Ureter (tissue), 1 donor: Measurements from ENCODE around the gene PSME1. TPM values are rescaled to one million over a fixed set of nuclear protein-coding genes. Genes with fewer than 3 reads are reported as not detected.

ENCODE experiments used
- total RNA-seq: library from RNA; stranded (reverse); gene quantifications from one replicate; pipeline ENCODE4 v1.2.4, GENCODE V29; 2023
- donor health status: DM: yes; HTN: yes; CAD: no.

The PSME1 gene
- total RNA-seq, 1 donor from 2014 or later, result 227 TPM

Other genes starting within 250 kb of the PSME1 start
- 21.2 TPM for gene DHRS4, start 182.4 kb upstream of the PSME1 start, total RNA-seq
- 30.3 TPM for gene DHRS4L2, start 147.3 kb upstream of the PSME1 start, total RNA-seq
- gene CARMIL3, start 84.2 kb upstream of the PSME1 start, total RNA-seq, result 1.3 TPM
- gene CPNE6, start 64.6 kb upstream of the PSME1 start, total RNA-seq, result 1.5 TPM
- 116 TPM for gene PCK2, start 41.9 kb upstream of the PSME1 start, total RNA-seq
- gene DCAF11, start 21.4 kb upstream of the PSME1 start, total RNA-seq, result 65.7 TPM
- 3.9 TPM for gene NRL, start 21.2 kb upstream of the PSME1 start, total RNA-seq
- gene FITM1, start 5.5 kb upstream of the PSME1 start, total RNA-seq, result 0.55 TPM
- gene EMC9, start 5.4 kb downstream of the PSME1 start, total RNA-seq, result 25.7 TPM
- gene PSME2, start 10.4 kb downstream of the PSME1 start, total RNA-seq, result 213 TPM
- gene RNF31, start 11.3 kb downstream of the PSME1 start, total RNA-seq, result 86.6 TPM
- 101 TPM for gene IRF9, start 25.1 kb downstream of the PSME1 start, total RNA-seq
- 12.6 TPM for gene REC8, start 35.9 kb downstream of the PSME1 start, total RNA-seq
- 69.1 TPM for gene IPO4, start 52.6 kb downstream of the PSME1 start, total RNA-seq
- 42.9 TPM for gene TM9SF1, start 59.2 kb downstream of the PSME1 start, total RNA-seq
- 2.1 TPM for gene TSSK4, start 69.5 kb downstream of the PSME1 start, total RNA-seq
- gene CHMP4A, start 77.3 kb downstream of the PSME1 start, total RNA-seq, result 58.6 TPM
- gene MDP1, start 79.9 kb downstream of the PSME1 start, total RNA-seq, result 17.0 TPM
- 159 TPM for gene NEDD8, start 96.2 kb downstream of the PSME1 start, total RNA-seq
- gene GMPR2, start 96.7 kb downstream of the PSME1 start, total RNA-seq, result 78.7 TPM
- gene TINF2, start 106.4 kb downstream of the PSME1 start, total RNA-seq, result 82.5 TPM
- gene TGM1, start 127.0 kb downstream of the PSME1 start, total RNA-seq, result 7.7 TPM
- 36.1 TPM for gene RABGGTA, start 135.4 kb downstream of the PSME1 start, total RNA-seq
- 28.7 TPM for gene DHRS1, start 163.6 kb downstream of the PSME1 start, total RNA-seq
- 36.5 TPM for gene NOP9, start 163.7 kb downstream of the PSME1 start, total RNA-seq
- 11.1 TPM for gene CIDEB, start 171.8 kb downstream of the PSME1 start, total RNA-seq
- 8.2 TPM for gene LTB4R2, start 173.9 kb downstream of the PSME1 start, total RNA-seq
- gene LTB4R, start 175.3 kb downstream of the PSME1 start, total RNA-seq, result 9.6 TPM
- 61.7 TPM for gene ADCY4, start 198.9 kb downstream of the PSME1 start, total RNA-seq
- 22.4 TPM for gene RIPK3, start 203.8 kb downstream of the PSME1 start, total RNA-seq
- 67.2 TPM for gene NFATC4, start 232.0 kb downstream of the PSME1 start, total RNA-seq